ENCODE results near the gene ASIC1. TPM values are rescaled to one million over a fixed set of nuclear protein-coding genes. Genes with fewer than 3 reads are reported as not detected.

The ASIC1 gene
- total and polyA plus RNA-seq, 2 of the 13 experiments (the other 11 are each of a cell fraction or from before 2014, with no cell fraction given) = 0.44 to 1.5 TPM

GRCh38 chr12:50075808-50076170, 18.4 kb downstream of the ASIC1 start (continued):
- TF ChIP-seq FUBP1 (CRISPR knock-in tag; IDR thresholded peaks at IDR 0.05; ENCODE audit: borderline replicate concordance) = no peak
- no peak for TF ChIP-seq SOX13 (IDR thresholded peaks at IDR 0.05)
- TF ChIP-seq SOX13 (CRISPR knock-in tag; conservative IDR thresholded peaks at IDR 0.05 in 1 of 2, IDR thresholded peaks at IDR 0.05 in 1 of 2) = 0 out of 4 replicates have a peak, but pooled peaks of 1 of the 2 experiments have one; percentile 0
- TF ChIP-seq HNF1A (IDR thresholded peaks at IDR 0.05; ENCODE audit: low read depth) = no peak
- no peak for TF ChIP-seq HNF1A (CRISPR knock-in tag; IDR thresholded peaks at IDR 0.05; ENCODE audit: borderline replicate concordance)

GRCh38 chr12:50077099-50077498, 19.7 kb downstream of the ASIC1 start:
- ATAC-seq = no peak
- H3K27me3 ChIP-seq (ENCODE audit: control insufficient read depth in 1 of 2, insufficient read depth in 2 of 2, low read length in 2 of 2) = peaks cover 1 to 7% of the 10 kb centered on the region in 2 experiments; a peak in 3 of 5 replicates
- WGBS (ENCODE audit: low lambda C conversion rate) = 65% methylated on average over 11 of the region's 12 CpGs
- H3K36me3 ChIP-seq (replicated peaks in 1 of 2; ENCODE audit: control insufficient read depth in 1 of 2, insufficient read depth in 2 of 2, low read length in 2 of 2) = no peaks in the 10 kb centered on the region
- intact Hi-C loops (cut with micrococcal nuclease; ENCODE audit: unreplicated experiment) = no loop called here
- H4K20me1 ChIP-seq (ENCODE audit: insufficient read depth, low read length) = no peaks in the 10 kb centered on the region
- H3K4me1 ChIP-seq (ENCODE audit: insufficient read depth, low read length) = peaks cover 64% of the 10 kb centered on the region
- POLR2A ChIA-PET = interaction anchor here (3.5 kb wide), 1 partner anchor 35 kb away, joined by 21 read pairs; the partner anchor contains the start of gene COX14
- CTCF ChIA-PET (ENCODE audit: low intra/inter-chr PET ratio, low total read pairs) = no interaction called here
- H3K9me3 ChIP-seq (ENCODE audit: low read length) = no peaks in the 10 kb centered on the region
- H3K9ac ChIP-seq (ENCODE audit: insufficient read depth, low read depth, low read length) = no peak overlapping the region
- no peak overlapping the region for H3K4me3 ChIP-seq (replicated peaks in 1 of 3; ENCODE audit: insufficient read depth in 1 of 3, low read depth in 2 of 3, low read length in 3 of 3)
- in situ Hi-C loops (cut with HindIII; ENCODE audit: extremely low pct_ligation_motif_present, low pct_unique_long_range_greater_than_20kb) = no loop called here
- FAIRE-seq = no peak
- H3K27ac ChIP-seq (ENCODE audit: extremely low read length, insufficient read depth, low read length) = no peak overlapping the region
- no peaks in the 10 kb centered on the region for H3K79me2 ChIP-seq (ENCODE audit: insufficient read depth, low read length)
- no peak for DNase-seq (ENCODE audit: low spot score)
- H2AFZ ChIP-seq (ENCODE audit: low read length) = no peak overlapping the region
- no TSS peak for BruUV-seq (replicated peaks)
- H3K4me2 ChIP-seq (ENCODE audit: low read depth, low read length) = no peak overlapping the region
- no peak for TF ChIP-seq MTF1 (CRISPR knock-in tag; IDR thresholded peaks at IDR 0.05)
- TF ChIP-seq TGIF2 (CRISPR knock-in tag; IDR thresholded peaks at IDR 0.05) = no peak
- TF ChIP-seq RFX3 (CRISPR knock-in tag; IDR thresholded peaks at IDR 0.05) = no peak
- TF ChIP-seq MAX (IDR thresholded peaks at IDR 0.05) = no peak
- no peak for TF ChIP-seq ZFYVE20 (CRISPR knock-in tag; IDR thresholded peaks at IDR 0.05; ENCODE audit: borderline replicate concordance, low read depth)
- TF ChIP-seq MYNN (CRISPR knock-in tag; IDR thresholded peaks at IDR 0.05; ENCODE audit: low read depth) = no peak
- no peak for TF ChIP-seq ZNF180 (CRISPR knock-in tag; IDR thresholded peaks at IDR 0.05; ENCODE audit: borderline replicate concordance, low read depth)
- TF ChIP-seq NR1H2 (CRISPR knock-in tag; IDR thresholded peaks at IDR 0.05; ENCODE audit: borderline replicate concordance, low read depth) = no peak
- TF ChIP-seq MXI1 (IDR thresholded peaks at IDR 0.05; ENCODE audit: borderline replicate concordance, low read depth, low read length) = no peak
- no peak for TF ChIP-seq ZBTB10 (CRISPR knock-in tag; IDR thresholded peaks at IDR 0.05; ENCODE audit: borderline replicate concordance)
- no peak for TF ChIP-seq NFRKB (IDR thresholded peaks at IDR 0.05)

Data from HepG2 (cell line).